ENCODE results near the gene FUT2. TPM values are rescaled to one million over a fixed set of nuclear protein-coding genes. Genes with fewer than 3 reads are reported as not detected.

Gene FUT2
- polyA plus RNA-seq, 1 donor (not counting 4 experiments of a cell fraction or from before 2014, with no cell fraction given) = 2.3 TPM

- Histone ChIP-seq H3K4me2 (ENCODE audit: control insufficient read depth, extremely low read depth, insufficient read depth, low read depth, low read length) (no peak overlapping the region), H3K36me3 (ENCODE audit: control insufficient read depth in 2 of 2, extremely low read depth in 1 of 2, insufficient read depth in 2 of 2, low read length in 2 of 2) (peaks cover 13 to 19% of the 10 kb centered on the region in 2 experiments), H3K27me3 (ENCODE audit: control insufficient read depth, extremely low read depth, insufficient read depth, low read length) (no peaks in the 10 kb centered on the region), H3K9me1 (ENCODE audit: control insufficient read depth, extremely low read depth, insufficient read depth, low read length) (peaks cover 4% of the 10 kb centered on the region), H3K4me1 (ENCODE audit: control insufficient read depth, extremely low read depth, insufficient read depth, low read length) (peaks cover 4% of the 10 kb centered on the region), H3K27ac (ENCODE audit: control insufficient read depth, insufficient read depth, low read length) (no peak overlapping the region), H2AFZ (ENCODE audit: control insufficient read depth, low read length) (no peak overlapping the region), H3K9ac (ENCODE audit: control insufficient read depth, extremely low read depth, insufficient read depth, low read length) (no peak overlapping the region), H3K4me3 (ENCODE audit: control insufficient read depth in 2 of 3, extremely low read depth in 1 of 3, insufficient read depth in 2 of 3, low read depth in 1 of 3, low read length in 3 of 3) (no peak overlapping the region), H3K79me2 (ENCODE audit: control insufficient read depth, insufficient read depth, low read length) (peaks cover 21% of the 10 kb centered on the region), H3K9me3 (ENCODE audit: control insufficient read depth, low read depth, low read length) (no peaks in the 10 kb centered on the region), H4K20me1 (ENCODE audit: control insufficient read depth, extremely low read depth, insufficient read depth, low read length) (no peaks in the 10 kb centered on the region)
- dilution Hi-C loops (cut with MboI; ENCODE audit: extremely low pct_ligation_motif_present, low sequenced_read_pairs) = no loop called here
- TF ChIP-seq EZH2 (IDR thresholded peaks at IDR 0.05; ENCODE audit: low read length) (no peak), CTCF (optimal IDR thresholded peaks at IDR 0.05 in 1 of 3, IDR thresholded peaks at IDR 0.05 in 1 of 3, conservative IDR thresholded peaks at IDR 0.05 in 1 of 3; ENCODE audit: extremely low read depth in 1 of 3, insufficient read depth in 2 of 3, low read length in 3 of 3) (no peak)
- FAIRE-seq (no peak), DNase-seq (ENCODE audit: low read depth, low spot score) (no peak)
Observed at GRCh38 chr19:48749571-48750198, 53.9 kb downstream of the FUT2 start.

GRCh38 chr19:48750351-48750750 lies 54.6 kb downstream of the FUT2 start:
- no peak for FAIRE-seq
- dilution Hi-C loops (cut with MboI; ENCODE audit: extremely low pct_ligation_motif_present, low sequenced_read_pairs) = no loop called here

More at GRCh38 chr19:48750351-48750750, 54.6 kb downstream of the FUT2 start:
- H3K79me2 ChIP-seq (ENCODE audit: control insufficient read depth, insufficient read depth, low read length) = peaks cover 21% of the 10 kb centered on the region
- H3K9me1 ChIP-seq (ENCODE audit: control insufficient read depth, extremely low read depth, insufficient read depth, low read length) = peaks cover 4% of the 10 kb centered on the region
- no peak for DNase-seq (ENCODE audit: low read depth, low spot score)
- no peak overlapping the region for H3K27ac ChIP-seq (ENCODE audit: control insufficient read depth, insufficient read depth, low read length)
- no peak overlapping the region for H3K9ac ChIP-seq (ENCODE audit: control insufficient read depth, extremely low read depth, insufficient read depth, low read length)
- peaks cover 13 to 19% of the 10 kb centered on the region in 2 experiments for H3K36me3 ChIP-seq (ENCODE audit: control insufficient read depth in 2 of 2, extremely low read depth in 1 of 2, insufficient read depth in 2 of 2, low read length in 2 of 2)
- H3K4me1 ChIP-seq (ENCODE audit: control insufficient read depth, extremely low read depth, insufficient read depth, low read length) = peaks cover 7% of the 10 kb centered on the region
- no peak overlapping the region for H3K4me2 ChIP-seq (ENCODE audit: control insufficient read depth, extremely low read depth, insufficient read depth, low read depth, low read length)
- H3K9me3 ChIP-seq (ENCODE audit: control insufficient read depth, low read depth, low read length) = no peaks in the 10 kb centered on the region
- H3K27me3 ChIP-seq (ENCODE audit: control insufficient read depth, extremely low read depth, insufficient read depth, low read length) = no peaks in the 10 kb centered on the region
- H2AFZ ChIP-seq (ENCODE audit: control insufficient read depth, low read length) = no peak overlapping the region
- no peaks in the 10 kb centered on the region for H4K20me1 ChIP-seq (ENCODE audit: control insufficient read depth, extremely low read depth, insufficient read depth, low read length)
- no peak overlapping the region for H3K4me3 ChIP-seq (ENCODE audit: control insufficient read depth in 2 of 3, extremely low read depth in 1 of 3, insufficient read depth in 2 of 3, low read depth in 1 of 3, low read length in 3 of 3)
- no peak for TF ChIP-seq CTCF (optimal IDR thresholded peaks at IDR 0.05 in 1 of 3, IDR thresholded peaks at IDR 0.05 in 1 of 3, conservative IDR thresholded peaks at IDR 0.05 in 1 of 3; ENCODE audit: extremely low read depth in 1 of 3, insufficient read depth in 2 of 3, low read length in 3 of 3)

All from keratinocyte (primary cell).